ENCODE results near the gene ALCAM.

ALCAM gene

GRCh38 chr3:105430455-105430854 is 63.7 kb downstream of the ALCAM start:
- DNase-seq (ENCODE audit: low read depth): no peak

DNA sequence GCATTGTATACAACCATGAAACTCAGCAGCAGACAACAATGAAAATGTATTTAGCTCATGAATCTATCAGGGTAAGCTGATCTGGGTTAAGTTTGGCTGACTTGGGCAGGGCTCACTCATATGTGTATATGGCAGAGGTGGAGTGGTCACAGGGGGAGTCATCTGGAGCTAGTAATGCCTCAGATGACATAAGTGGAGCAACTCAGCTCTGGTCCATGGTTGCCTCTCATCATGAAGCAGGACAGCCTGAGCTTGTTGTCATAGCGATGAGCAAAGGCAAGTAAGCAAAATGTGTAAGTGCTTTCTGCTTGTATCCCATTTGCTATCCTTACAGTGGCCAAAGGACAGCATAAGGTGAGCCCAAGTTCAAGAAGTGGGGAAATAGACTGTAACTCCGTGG is 64.5 kb downstream of the ALCAM start:
- no peak for DNase-seq (ENCODE audit: low read depth)

GRCh38 chr3:105435277-105435676 is 68.6 kb downstream of the ALCAM start:
- no peak for DNase-seq (ENCODE audit: low read depth)

- DNase-seq (ENCODE audit: low read depth): no peak
Observed at GRCh38 chr3:105436687-105437086, 70.0 kb downstream of the ALCAM start.

GRCh38 chr3:105440113-105440512 is 73.4 kb downstream of the ALCAM start:
- no peak for DNase-seq (ENCODE audit: low read depth)

GRCh38 chr3:105444725-105445124 is 78.0 kb downstream of the ALCAM start:
- DNase-seq (ENCODE audit: low read depth): no peak

DNA sequence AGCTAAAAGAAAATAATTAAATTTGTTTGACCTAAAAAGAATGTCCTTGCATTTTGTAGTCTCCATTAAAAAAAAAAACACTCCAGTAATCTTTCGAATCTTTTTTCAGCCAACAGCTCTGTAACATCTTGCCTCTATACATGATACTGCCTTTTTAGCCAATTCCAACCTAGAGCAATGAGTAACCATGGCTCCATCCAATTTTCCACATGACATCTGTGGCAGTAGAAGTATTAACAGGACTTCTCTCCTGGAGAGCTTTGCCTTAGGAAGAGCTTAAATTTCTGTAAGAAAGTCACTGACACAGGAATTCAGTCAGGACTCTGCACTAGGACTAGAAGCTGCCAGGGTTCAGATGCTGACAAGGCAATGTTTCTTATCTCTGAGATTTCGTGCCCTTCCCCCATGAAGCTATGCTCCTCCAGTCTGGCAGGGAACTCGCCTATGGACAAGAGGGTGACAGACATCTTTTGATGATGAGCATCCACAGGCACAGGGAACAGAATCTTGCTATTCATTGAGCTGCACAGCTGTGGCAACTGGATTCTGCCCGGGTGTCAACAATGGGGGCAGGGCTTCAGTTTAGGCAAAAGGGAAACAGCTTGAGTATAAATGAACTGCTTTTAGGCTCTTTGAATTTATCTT is 81.8 kb downstream of the ALCAM start:
- no peak for DNase-seq (ENCODE audit: low read depth)

GRCh38 chr3:105449414-105449813 is 82.7 kb downstream of the ALCAM start:
- no peak for DNase-seq (ENCODE audit: low read depth)

DNA sequence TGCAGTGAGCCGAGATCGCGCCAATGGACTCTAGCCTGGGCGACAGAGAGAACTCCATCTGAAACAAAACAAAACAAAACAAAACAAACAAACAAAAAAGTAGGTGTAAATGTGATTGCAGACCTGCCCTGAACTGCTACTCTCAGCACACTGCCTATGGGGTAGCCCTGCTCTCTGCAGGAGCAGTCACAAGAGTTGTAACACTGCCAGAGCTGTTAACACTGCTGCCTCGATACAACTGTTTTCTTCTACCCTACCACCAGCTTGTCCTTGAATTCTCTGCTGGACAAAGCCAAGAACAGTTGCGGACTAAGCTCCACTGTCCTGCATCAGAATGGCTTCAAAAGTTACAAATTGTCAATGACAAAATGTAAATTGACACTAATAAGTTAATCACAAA is 89.3 kb downstream of the ALCAM start:
- DNase-seq (ENCODE audit: low read depth): no peak

DNA sequence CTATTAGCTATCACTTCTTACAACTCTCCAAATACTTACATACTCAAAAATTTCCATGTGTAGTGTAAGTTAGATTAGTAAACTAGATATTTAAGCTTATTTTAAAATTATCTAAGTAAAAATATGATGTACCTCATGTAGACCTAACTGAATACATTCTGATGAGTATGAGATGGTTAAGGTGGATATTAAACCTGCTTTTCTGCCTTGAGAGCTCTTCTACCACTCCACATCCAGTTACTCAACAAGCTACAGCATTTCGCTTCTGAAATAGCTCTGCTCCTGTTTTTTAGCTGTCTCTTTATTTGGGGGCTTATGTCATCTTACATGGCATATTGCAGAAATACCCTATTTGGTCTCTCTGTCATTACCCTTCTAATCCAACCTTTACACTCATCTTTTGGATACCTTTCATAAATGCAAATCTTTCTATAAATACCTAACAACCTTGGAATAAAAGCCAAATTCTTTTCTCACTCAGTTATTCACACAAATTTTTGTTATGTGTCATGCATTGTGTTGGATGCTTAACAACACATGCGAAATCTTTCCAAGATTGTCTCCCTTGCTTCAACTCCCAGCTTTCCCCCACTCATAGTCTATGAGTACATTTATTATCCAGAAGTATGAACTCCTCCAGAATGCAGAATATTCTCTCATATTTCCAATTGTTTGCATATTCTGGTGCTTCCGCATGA is 92.0 kb downstream of the ALCAM start:
- no peak for DNase-seq (ENCODE audit: low read depth)

DNA sequence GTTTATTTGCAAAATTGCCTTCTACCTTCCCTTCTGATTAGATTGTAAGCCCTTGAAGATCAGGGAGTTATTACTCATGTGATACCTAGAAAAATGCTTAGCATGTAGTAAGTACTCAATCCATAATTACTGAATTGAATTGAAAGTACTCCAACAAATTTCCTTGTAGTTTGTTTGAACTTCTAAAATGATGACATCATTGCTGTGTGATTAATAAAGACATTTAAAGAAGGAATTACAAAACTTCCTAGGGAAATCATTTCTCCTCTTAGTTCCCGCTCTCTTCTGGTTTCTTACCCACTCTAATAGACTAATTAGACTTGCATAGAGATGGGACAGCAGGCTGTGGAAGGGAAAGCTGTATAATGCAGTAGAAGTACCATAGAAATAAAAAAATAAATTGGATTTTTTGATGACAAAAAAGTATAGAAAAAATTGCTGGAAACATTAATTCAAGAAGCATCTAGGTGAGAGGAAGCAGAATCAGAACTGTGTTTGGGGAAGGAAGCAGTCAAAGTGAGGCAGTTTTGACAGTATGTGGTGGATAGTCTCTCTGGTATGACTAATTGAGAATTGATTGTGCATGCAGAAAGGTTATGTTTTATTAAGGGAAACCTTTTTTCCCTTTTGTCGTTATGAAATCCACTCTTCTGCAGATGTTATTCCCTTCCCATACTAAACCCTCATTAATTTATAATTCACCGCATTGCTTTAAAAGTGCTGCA is 93.0 kb downstream of the ALCAM start:
- no peak for DNase-seq (ENCODE audit: low read depth)

DNA sequence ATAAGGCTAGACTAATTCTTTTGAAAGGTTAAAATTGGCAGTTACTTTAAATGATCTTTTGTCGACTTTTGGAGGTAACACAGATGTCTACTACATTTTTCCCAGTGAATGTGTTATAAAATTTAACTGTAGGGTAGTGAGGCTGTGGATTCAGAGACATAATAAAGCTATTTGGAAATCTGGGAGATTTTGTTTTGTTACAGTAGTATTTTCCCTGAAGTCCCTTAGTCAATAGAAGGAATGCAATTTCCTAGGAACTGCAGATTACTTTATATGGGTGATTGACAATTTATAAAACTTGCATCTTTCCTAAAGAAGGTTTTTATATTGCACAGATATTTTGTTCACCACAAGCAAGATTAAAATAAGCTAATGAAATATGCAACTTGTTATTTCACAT is 96.9 kb downstream of the ALCAM start:
- DNase-seq (ENCODE audit: low read depth): no peak

DNA sequence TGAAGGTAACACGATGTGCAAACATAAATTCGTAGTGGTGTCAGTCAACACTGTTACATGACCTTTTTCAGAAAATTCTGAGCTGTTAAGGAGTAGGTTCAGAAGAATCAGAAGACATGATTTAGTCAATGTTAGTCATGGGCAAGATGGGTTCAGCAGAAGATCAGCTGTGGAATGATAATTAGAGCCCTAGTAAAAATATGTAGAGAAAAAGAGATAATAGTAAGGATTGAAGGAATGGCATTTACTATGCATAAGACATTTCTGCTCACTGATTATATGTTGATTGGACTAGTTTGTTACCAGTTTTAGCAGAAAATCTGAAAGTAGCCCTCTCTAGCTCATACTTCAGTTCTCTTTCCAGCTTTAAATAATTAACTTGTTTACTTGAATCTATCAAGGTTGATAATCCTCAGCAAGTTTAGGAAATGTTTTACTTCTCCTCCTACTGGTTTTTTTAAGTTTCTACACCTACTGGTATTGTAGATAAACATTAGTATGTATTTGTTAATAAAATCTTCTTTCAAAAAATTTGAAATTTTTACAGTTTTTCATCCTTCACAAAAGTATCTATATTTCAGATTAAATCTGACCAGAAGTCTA is 98.6 kb downstream of the ALCAM start:
- DNase-seq (ENCODE audit: low read depth): no peak

DNA sequence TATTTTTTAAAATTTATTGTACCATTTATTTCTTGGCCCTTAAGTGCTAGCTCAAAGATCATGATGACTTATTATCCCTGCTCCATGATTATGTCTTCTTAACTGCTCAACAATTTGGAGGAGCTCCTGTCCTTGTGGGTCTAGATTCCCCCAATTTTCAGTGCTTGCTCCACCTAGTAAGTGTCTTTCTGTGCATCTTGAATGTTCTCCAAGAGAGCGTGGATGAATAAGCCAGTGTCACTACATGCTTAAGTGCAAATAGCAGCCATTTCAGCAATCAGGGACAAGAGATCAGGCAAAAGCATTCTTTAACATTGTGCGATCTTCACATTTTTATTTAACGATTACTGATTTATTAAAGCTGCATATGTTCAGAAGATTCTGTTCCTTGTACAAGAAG is 99.4 kb downstream of the ALCAM start:
- DNase-seq (ENCODE audit: low read depth): no peak

DNA sequence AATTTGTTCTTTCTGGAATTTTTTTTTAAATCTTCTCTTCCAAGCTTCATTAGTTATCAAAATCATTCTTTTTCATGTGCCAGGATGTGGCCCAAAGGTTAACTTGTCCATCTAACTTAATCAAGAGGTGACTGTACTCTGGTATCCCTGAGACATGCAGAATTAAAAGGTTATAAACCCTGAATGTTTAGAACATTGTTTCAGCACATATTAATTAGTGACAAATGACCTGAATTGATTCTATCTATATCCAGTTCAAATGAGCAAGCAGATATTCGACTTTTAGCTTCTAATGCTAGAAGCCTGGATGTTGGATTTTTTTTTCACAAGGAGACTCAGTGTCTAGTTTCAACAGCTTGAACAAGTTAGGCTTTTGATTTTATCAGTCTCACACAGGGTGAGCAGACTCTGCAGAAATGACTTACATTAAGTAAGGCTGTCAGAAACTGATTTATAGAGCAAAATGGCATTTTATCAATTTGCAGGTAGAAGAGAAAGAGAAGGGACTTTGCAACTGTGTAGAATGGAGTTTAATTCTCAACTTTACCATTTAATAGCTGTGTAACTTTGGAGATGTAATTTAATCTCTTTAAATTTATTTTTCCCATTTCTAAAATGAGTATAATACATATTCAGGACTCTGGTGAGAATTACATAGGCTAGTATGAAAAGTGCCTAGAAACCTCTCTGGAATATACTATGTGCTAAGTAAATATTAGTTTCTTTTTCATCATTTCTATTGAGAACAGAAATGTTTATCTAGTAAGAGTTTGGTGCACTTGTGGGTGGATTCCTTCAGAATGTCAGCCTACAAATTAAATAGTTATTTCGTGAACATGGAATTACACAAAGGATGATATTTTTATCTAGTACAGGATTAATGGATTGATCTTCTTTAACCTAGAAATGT is 100.0 kb downstream of the ALCAM start:
- DNase-seq (ENCODE audit: low read depth): no peak

DNA sequence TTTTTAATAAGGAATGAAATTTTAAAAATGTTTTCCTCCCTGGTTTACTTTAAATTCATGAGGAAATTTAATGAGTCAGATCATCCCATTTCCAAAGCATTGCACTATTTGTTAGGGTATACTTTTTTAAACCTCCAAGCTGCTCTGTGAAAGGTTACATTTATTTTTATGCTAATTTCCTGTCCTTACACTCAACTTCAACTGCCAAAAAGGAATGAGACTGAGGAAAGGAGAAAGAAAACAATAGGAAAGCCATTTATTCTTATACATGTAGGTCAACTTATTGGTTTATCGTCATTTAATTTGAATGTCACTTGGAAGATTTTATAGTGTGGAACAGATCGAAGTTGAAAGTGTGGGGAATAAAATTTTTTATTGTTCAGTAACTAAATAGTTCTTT is 104.1 kb downstream of the ALCAM start:
- no peak for DNase-seq (ENCODE audit: low read depth)

DNA sequence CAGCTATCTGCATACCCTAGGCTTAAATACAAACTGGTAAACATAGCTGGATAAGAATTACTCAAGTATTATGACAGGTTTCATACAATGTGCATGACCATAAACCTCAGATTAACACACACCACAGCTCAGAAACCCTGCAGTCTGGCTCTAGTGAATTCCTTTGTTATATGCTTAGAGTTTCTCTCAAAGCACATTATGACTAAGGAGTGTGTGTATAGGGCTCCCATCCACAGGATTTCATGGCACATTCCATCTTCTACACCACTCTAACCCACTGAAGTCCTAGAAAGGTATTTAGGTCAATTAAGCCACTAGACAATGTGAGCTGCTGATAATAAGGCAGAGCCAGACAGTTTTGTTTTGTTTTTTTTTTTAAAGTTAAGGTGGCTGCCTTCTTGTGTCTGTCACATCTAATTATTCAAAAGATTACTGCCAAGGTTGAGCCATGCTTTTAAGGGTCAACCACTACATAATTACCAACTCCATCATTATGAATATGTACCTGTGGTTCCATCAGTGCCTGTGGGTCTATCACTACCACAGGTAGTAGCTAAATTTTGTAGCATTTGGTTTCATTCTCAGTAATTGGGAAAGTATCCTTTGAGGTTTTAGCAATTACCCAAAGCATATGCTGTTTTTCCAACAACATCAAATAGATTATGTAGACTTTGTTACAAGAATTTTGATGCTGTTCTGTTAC is 107.0 kb downstream of the ALCAM start:
- DNase-seq (ENCODE audit: low read depth): peak; percentile 22

DNA sequence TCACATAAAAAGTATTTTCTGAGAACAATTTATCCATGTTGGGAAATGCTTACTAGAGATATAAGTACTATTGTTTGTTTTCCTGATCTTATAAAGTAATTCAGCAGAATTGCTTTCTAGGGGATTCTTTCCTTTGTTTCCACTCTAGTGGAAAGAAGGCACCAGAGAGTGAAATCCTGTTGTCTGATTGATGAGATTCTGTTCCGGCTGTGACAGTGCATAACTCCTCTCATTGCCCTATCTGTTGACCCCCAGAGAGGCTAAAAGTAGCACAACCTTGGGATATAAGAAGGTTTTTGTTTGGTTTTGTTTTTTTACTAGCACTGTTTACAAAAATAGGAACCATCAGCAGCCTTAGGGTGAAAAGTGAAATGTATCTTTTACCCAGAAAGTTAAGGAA is 114.1 kb downstream of the ALCAM start:
- no peak for DNase-seq (ENCODE audit: low read depth)

DNA sequence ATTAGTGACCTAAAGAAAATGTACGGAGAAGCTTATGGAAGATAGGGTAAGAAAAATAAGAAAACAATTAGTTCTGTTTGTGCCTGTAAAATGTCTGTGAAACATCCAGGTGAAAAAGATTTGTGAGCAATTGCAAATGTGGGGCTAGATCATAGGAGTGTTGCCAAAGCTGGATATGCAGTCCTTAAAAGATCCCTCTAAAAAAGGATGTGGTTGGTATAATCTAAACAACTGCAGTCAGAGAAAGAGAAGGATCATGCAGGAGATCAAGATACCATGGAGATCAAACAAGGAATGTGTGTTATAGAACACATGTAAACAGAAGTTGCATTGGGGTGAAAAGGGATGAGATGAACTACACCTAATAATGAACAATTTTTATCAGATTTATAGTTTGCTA is 116.8 kb downstream of the ALCAM start:
- DNase-seq (ENCODE audit: low read depth): no peak

DNA sequence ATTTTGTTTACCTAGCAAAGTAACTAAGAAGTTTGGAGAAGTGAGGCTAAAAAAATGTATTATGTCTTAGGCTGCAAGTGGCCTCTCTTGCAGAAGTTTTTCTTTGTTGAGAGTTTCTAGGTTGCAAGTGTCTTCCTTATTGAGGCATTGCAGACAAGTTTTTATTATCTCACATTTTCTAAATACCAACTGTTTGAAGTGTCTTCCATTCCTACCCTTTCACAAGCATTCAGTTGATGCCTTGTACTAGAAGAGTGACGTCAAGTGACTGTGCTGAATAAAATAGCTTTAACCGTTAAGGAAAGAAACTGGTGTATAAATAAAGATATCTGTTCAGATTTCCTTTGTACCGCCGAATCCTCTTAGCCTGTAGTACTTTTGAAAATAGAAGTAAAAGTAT is 123.3 kb downstream of the ALCAM start:
- no peak for DNase-seq (ENCODE audit: low read depth)

DNA sequence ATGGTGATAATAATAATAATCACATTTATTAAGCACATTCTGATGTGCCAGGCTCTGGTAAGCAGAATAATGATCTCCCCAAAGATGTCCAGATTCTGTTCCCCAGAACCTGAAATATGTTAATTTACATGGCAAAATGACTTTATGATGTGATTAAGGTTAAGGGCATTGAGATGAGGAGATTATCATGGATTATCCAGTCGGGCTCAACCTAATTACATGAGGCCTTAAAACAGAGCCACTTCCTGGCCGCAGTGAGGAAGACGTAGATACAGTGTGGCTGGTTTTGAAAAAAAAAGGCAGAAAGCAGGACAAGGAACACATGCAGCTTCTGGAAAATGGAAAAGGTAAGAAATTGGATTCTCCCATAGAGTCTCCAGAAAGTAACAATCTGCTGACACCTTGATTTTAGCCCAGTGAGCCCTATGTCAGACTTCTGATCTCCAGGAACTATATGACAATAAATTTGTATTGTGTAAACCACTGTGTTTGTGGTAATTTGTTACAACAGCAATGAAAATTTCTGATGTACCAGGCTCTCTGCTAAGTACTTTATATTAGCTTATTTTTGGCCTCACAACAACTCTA is 126.7 kb downstream of the ALCAM start:
- DNase-seq (ENCODE audit: low read depth): no peak
